SK-N-SH treated with all-trans-retinoic acid at 6 μM for 48 hours (cell line): ENCODE results near the gene OR4D5.

Experiments used
- ATAC-seq: fragments of 200-7000 bp; cut with Tn5 transposase; 3 replicates; pipeline ENCODE4 v1.9.1; 2020; ENCODE audit warnings: mild to moderate bottlenecking, moderate library complexity
- ARNTL ChIP-seq: fragments of 450-650 bp; formaldehyde crosslinking; IDR thresholded peaks from 2 replicates; pipeline ENCODE4 v1.5.0; 2020; ENCODE audit warnings: low read depth, mild to moderate bottlenecking, moderate library complexity, borderline replicate concordance
- BACH2 ChIP-seq: fragments of 250-450 bp; sonication (Bioruptor Pico); IDR thresholded peaks from 2 replicates; pipeline ENCODE4 v1.9.0; 2021; ENCODE audit warnings: mild to moderate bottlenecking, borderline replicate concordance
- CREB5 ChIP-seq: fragments of 250-450 bp; sonication (Bioruptor Pico); IDR thresholded peaks from 2 replicates; pipeline ENCODE4 v1.5.1; 2020; ENCODE audit warnings: low read depth, mild to moderate bottlenecking, moderate library complexity
- CSDC2 ChIP-seq: fragments of 250-450 bp; sonication (Bioruptor Pico); IDR thresholded peaks from 2 replicates; pipeline ENCODE4 v1.5.0; 2020; ENCODE audit warnings: mild to moderate bottlenecking, moderate library complexity
- CSRNP3 ChIP-seq: fragments of 250-450 bp; sonication (Bioruptor Pico); IDR thresholded peaks from 2 replicates; pipeline ENCODE4 v1.5.1; 2021; ENCODE audit warnings: mild to moderate bottlenecking, moderate library complexity
- ESRRG ChIP-seq: fragments of 250-450 bp; sonication (Bioruptor Pico); IDR thresholded peaks from 2 replicates; pipeline ENCODE4 v1.6.1; 2021; ENCODE audit warnings: mild to moderate bottlenecking
- GLIS3 ChIP-seq: fragments of 250-450 bp; sonication (Bioruptor Pico); IDR thresholded peaks from 2 replicates; pipeline ENCODE4 v1.5.0; 2020; ENCODE audit warnings: mild to moderate bottlenecking, moderate library complexity
- ISL1 ChIP-seq: fragments of 250-450 bp; sonication (Bioruptor Pico); IDR thresholded peaks from 2 replicates; pipeline ENCODE4 v2.1.2; 2022; ENCODE audit warnings: mild to moderate bottlenecking, moderate library complexity
- OSR1 ChIP-seq: fragments of 250-450 bp; sonication (Bioruptor Pico); IDR thresholded peaks from 2 replicates; pipeline ENCODE4 v1.8.0; 2022; ENCODE audit warnings: moderate library complexity, mild to moderate bottlenecking, inconsistent platforms
- PPARA ChIP-seq: fragments of 250-450 bp; sonication (Bioruptor Pico); IDR thresholded peaks from 2 replicates; pipeline ENCODE4 v1.5.0; 2020; ENCODE audit warnings: mild to moderate bottlenecking, borderline replicate concordance
- RARB ChIP-seq: fragments of 250-450 bp; sonication (Bioruptor Pico); IDR thresholded peaks from 2 replicates; pipeline ENCODE4 v1.8.0; 2021; ENCODE audit warnings: mild to moderate bottlenecking, moderate library complexity
- SNAI2 ChIP-seq: fragments of 250-450 bp; sonication (Bioruptor Pico); IDR thresholded peaks from 2 replicates; pipeline ENCODE4 v1.5.0; 2020; ENCODE audit warnings: mild to moderate bottlenecking, moderate library complexity
- TCF4 ChIP-seq: fragments of 250-450 bp; sonication (Bioruptor Pico); IDR thresholded peaks from 2 replicates; pipeline ENCODE4 v1.8.0; 2021; ENCODE audit warnings: mild to moderate bottlenecking, moderate library complexity, borderline replicate concordance
- ZC3H10 ChIP-seq: fragments of 250-450 bp; sonication (Bioruptor Pico); IDR thresholded peaks from 2 replicates; pipeline ENCODE4 v1.5.1; 2021; ENCODE audit warnings: mild to moderate bottlenecking, moderate library complexity
- ZFP3 ChIP-seq: fragments of 250-450 bp; sonication (Bioruptor Pico); IDR thresholded peaks from 2 replicates; pipeline ENCODE4 v1.5.0; 2020; ENCODE audit warnings: mild to moderate bottlenecking, moderate library complexity
- ZFP30 ChIP-seq: fragments of 450-650 bp; formaldehyde crosslinking; IDR thresholded peaks from 2 replicates; pipeline ENCODE4 v1.5.0; 2022; ENCODE audit warnings: mild to moderate bottlenecking, moderate library complexity
- ZNF565 ChIP-seq: fragments of 450-650 bp; formaldehyde crosslinking; conservative IDR thresholded peaks from 2 replicates; pipeline ENCODE4 v1.5.0; 2020; ENCODE audit warnings: low read depth, mild to moderate bottlenecking, moderate library complexity
- ZNF70 ChIP-seq: fragments of 450-650 bp; formaldehyde crosslinking; IDR thresholded peaks from 2 replicates; pipeline ENCODE4 v1.5.0; 2020; ENCODE audit warnings: mild to moderate bottlenecking, moderate library complexity
- ZNF8 ChIP-seq: fragments of 450-650 bp; formaldehyde crosslinking; IDR thresholded peaks from 2 replicates; pipeline ENCODE4 v1.5.0; 2020; ENCODE audit warnings: mild to moderate bottlenecking, moderate library complexity
- TF ChIP-seq, protein P1 (sequence below): fragments of 250-450 bp; sonication (Bioruptor Pico); IDR thresholded peaks from 2 replicates; pipeline ENCODE4 v1.5.0; 2020; ENCODE audit warnings: mild to moderate bottlenecking, moderate library complexity
- TF ChIP-seq, protein P2 (sequence below): fragments of 250-450 bp; sonication (Bioruptor Pico); IDR thresholded peaks from 2 replicates; pipeline ENCODE4 v1.8.0; 2021; ENCODE audit warnings: low read depth, mild to moderate bottlenecking, moderate library complexity, borderline replicate concordance

The OR4D5 gene

DNA sequence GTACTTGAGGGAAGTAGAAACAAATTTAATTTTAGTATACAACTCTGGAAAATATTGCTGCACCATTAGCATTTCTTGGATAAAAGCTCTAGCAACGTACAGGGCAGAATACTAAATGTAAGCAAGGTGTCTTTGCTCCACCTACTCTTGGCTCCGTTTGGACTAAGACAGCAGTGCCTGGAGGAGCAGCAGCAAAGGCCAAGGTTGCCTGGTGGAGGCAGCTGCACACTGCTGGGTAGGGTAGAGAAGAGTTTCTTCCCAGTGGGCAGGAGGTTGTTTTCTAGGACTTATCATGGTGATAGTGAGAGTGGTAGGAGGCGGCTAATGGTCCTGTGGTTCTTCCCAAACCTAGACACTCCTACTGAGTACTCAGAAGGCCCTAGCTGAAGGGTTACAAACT is 39.6 kb upstream of the OR4D5 start (continued):
- TF ChIP-seq CREB5 (CRISPR knock-in tag) (no peak), ZFP30 (CRISPR knock-in tag) (no peak), ZNF70 (no peak)

- no peak for ATAC-seq
- TF ChIP-seq GLIS3 (CRISPR knock-in tag) (no peak), OSR1 (CRISPR knock-in tag) (no peak), CSDC2 (CRISPR knock-in tag) (no peak), ESRRG (CRISPR knock-in tag) (no peak), ZC3H10 (CRISPR knock-in tag) (no peak), CREB5 (CRISPR knock-in tag) (no peak)
Measured at GRCh38 chr11:123901867-123902266, 37.5 kb upstream of the OR4D5 start, which contains the start of gene OR8D4. TSS of gene OR8D4 (plus strand) at chr11:123902167. CDS start at chr11:123906432, 4,265 bp downstream.

- no peak for ATAC-seq
Measured at GRCh38 chr11:123903932-123904331, 35.5 kb upstream of the OR4D5 start.

DNA sequence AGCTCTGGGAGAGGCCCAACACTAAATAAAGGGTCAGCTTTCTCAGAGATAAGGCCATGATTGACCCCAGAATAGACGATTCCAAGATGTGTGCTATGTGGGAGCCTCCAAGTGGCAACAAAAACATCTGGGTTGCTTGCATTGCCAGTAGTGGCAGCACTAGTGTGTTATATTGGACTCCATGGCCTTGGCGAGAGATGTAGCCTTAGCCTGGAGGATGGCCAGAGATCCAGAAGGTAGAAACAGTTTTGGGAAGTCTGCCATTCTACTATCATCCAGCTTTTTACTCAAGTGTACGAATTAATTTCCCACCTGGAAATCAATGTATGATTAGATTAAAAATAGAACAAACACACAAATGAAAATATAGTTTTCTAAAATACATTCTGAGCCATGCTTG is 34.5 kb upstream of the OR4D5 start:
- ATAC-seq, result no peak
- TF ChIP-seq ESRRG (CRISPR knock-in tag) (no peak), ZC3H10 (CRISPR knock-in tag) (no peak), ZFP30 (CRISPR knock-in tag) (no peak), CREB5 (CRISPR knock-in tag) (no peak), CSRNP3 (CRISPR knock-in tag) (no peak), PPARA (no peak), RARB (CRISPR knock-in tag) (no peak), OSR1 (CRISPR knock-in tag) (no peak), ZNF8 (CRISPR knock-in tag) (no peak), ARNTL (CRISPR knock-in tag) (no peak), ZNF565 (CRISPR knock-in tag) (no peak), TCF4 (CRISPR knock-in tag) (no peak)
- TF ChIP-seq, protein P1, sequence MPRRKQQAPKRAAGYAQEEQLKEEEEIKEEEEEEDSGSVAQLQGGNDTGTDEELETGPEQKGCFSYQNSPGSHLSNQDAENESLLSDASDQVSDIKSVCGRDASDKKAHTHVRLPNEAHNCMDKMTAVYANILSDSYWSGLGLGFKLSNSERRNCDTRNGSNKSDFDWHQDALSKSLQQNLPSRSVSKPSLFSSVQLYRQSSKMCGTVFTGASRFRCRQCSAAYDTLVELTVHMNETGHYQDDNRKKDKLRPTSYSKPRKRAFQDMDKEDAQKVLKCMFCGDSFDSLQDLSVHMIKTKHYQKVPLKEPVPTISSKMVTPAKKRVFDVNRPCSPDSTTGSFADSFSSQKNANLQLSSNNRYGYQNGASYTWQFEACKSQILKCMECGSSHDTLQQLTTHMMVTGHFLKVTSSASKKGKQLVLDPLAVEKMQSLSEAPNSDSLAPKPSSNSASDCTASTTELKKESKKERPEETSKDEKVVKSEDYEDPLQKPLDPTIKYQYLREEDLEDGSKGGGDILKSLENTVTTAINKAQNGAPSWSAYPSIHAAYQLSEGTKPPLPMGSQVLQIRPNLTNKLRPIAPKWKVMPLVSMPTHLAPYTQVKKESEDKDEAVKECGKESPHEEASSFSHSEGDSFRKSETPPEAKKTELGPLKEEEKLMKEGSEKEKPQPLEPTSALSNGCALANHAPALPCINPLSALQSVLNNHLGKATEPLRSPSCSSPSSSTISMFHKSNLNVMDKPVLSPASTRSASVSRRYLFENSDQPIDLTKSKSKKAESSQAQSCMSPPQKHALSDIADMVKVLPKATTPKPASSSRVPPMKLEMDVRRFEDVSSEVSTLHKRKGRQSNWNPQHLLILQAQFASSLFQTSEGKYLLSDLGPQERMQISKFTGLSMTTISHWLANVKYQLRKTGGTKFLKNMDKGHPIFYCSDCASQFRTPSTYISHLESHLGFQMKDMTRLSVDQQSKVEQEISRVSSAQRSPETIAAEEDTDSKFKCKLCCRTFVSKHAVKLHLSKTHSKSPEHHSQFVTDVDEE (CRISPR knock-in tag), result no peak

More at GRCh38 chr11:123903932-123904331, 35.5 kb upstream of the OR4D5 start:
- TF ChIP-seq TCF4 (CRISPR knock-in tag) (no peak), BACH2 (no peak), ZFP3 (CRISPR knock-in tag) (no peak), ZFP30 (CRISPR knock-in tag) (no peak), SNAI2 (CRISPR knock-in tag) (no peak), ZC3H10 (CRISPR knock-in tag) (no peak), CSDC2 (CRISPR knock-in tag) (no peak), ESRRG (CRISPR knock-in tag) (no peak), RARB (CRISPR knock-in tag) (no peak), PPARA (no peak), ZNF565 (CRISPR knock-in tag) (no peak), ZNF8 (CRISPR knock-in tag) (no peak), ISL1 (CRISPR knock-in tag) (no peak), OSR1 (CRISPR knock-in tag) (no peak)
- TF ChIP-seq, protein P2, sequence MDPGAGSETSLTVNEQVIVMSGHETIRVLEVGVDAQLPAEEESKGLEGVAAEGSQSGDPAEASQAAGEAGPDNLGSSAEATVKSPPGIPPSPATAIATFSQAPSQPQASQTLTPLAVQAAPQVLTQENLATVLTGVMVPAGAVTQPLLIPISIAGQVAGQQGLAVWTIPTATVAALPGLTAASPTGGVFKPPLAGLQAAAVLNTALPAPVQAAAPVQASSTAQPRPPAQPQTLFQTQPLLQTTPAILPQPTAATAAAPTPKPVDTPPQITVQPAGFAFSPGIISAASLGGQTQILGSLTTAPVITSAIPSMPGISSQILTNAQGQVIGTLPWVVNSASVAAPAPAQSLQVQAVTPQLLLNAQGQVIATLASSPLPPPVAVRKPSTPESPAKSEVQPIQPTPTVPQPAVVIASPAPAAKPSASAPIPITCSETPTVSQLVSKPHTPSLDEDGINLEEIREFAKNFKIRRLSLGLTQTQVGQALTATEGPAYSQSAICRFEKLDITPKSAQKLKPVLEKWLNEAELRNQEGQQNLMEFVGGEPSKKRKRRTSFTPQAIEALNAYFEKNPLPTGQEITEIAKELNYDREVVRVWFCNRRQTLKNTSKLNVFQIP (CRISPR knock-in tag), result no peak
